ENCODE data around the gene PLB1. TPM values are rescaled to one million over a fixed set of nuclear protein-coding genes. Genes with fewer than 3 reads are reported as not detected.

The PLB1 gene
- total RNA-seq, 1 experiment from 2014 or later: 0.91 TPM

DNA sequence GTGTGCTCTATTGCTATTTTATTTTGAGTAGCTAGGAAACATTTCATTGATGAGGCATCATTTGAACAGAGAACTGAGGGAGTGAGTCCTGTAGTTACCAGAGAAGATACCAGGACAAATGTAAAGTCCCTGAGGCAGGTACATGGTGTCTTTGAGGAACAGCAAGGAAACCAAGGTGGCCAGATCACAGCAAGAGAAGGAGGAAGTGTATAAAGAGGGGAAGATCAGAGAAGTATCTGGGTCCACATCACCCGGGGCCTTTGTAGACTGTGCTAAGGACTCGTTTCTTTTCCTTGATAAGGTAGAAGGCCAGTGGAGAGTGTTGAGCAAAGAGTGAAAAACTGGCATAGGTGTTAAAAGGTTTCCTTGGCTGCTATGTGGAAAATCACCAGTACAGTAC lies 34.8 kb upstream of the PLB1 start:
- intact Hi-C loops (cut with micrococcal nuclease): no loop called here
- H3K9me3 Mint-ChIP-seq (ENCODE audit: unreplicated experiment): peaks cover 13% of the 10 kb centered on the region
- CTCF ChIA-PET: no interaction called here
- POLR2A ChIA-PET: no interaction called here
- TF ChIP-seq, protein P1, sequence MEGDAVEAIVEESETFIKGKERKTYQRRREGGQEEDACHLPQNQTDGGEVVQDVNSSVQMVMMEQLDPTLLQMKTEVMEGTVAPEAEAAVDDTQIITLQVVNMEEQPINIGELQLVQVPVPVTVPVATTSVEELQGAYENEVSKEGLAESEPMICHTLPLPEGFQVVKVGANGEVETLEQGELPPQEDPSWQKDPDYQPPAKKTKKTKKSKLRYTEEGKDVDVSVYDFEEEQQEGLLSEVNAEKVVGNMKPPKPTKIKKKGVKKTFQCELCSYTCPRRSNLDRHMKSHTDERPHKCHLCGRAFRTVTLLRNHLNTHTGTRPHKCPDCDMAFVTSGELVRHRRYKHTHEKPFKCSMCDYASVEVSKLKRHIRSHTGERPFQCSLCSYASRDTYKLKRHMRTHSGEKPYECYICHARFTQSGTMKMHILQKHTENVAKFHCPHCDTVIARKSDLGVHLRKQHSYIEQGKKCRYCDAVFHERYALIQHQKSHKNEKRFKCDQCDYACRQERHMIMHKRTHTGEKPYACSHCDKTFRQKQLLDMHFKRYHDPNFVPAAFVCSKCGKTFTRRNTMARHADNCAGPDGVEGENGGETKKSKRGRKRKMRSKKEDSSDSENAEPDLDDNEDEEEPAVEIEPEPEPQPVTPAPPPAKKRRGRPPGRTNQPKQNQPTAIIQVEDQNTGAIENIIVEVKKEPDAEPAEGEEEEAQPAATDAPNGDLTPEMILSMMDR (IDR thresholded peaks at IDR 0.05; ENCODE audit: unreplicated experiment): no peak
- H3K36me3 Mint-ChIP-seq (ENCODE audit: insufficient read depth, unreplicated experiment): no peaks in the 10 kb centered on the region
- no TSS peak for BruUV-seq (replicated peaks)
- no peak overlapping the region for H3K4me3 Mint-ChIP-seq (ENCODE audit: unreplicated experiment)
- H3K27ac Mint-ChIP-seq (ENCODE audit: low read depth, unreplicated experiment): no peak overlapping the region
- H3K4me1 Mint-ChIP-seq (ENCODE audit: insufficient read depth, unreplicated experiment): no peaks in the 10 kb centered on the region
- DNase-seq (ENCODE audit: unreplicated experiment): no peak
- H3K27me3 Mint-ChIP-seq (ENCODE audit: insufficient read depth, unreplicated experiment): no peaks in the 10 kb centered on the region

DNA sequence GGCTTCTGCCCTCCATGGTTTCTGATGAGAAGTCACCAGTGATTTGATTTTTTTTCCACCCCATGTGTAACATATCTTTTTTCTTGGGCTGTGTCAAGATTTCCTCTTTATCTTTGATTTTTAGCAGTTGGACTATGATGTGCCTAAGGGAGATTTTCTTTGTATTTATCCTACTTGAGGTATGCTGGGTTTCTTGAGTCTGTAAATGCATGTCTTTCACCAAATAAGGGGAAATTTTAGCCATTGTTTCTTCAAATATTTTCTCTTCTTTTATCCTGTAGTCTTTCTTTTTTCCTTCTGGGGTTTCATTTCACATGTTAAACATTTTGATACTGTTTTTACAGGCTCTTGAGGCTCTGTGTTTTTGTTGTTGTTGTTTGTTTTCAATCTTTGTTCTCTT lies 33.7 kb upstream of the PLB1 start:
- intact Hi-C loops (cut with micrococcal nuclease): no loop called here
- peaks cover 13% of the 10 kb centered on the region for H3K9me3 Mint-ChIP-seq (ENCODE audit: unreplicated experiment)
- DNase-seq (ENCODE audit: unreplicated experiment): no peak
- H3K36me3 Mint-ChIP-seq (ENCODE audit: insufficient read depth, unreplicated experiment): no peaks in the 10 kb centered on the region
- H3K4me3 Mint-ChIP-seq (ENCODE audit: unreplicated experiment): no peak overlapping the region
- H3K4me1 Mint-ChIP-seq (ENCODE audit: insufficient read depth, unreplicated experiment): no peaks in the 10 kb centered on the region
- TF ChIP-seq, protein P1 (IDR thresholded peaks at IDR 0.05; ENCODE audit: unreplicated experiment): no peak
- H3K27me3 Mint-ChIP-seq (ENCODE audit: insufficient read depth, unreplicated experiment): no peaks in the 10 kb centered on the region
- POLR2A ChIA-PET: interaction anchor here (0.6 to 1.2 kb wide), 2 partner anchors 12 to 290 kb away, joined by 3 read pairs; partner anchors contain the start of gene PPP1CB
- CTCF ChIA-PET: no interaction called here
- H3K27ac Mint-ChIP-seq (ENCODE audit: low read depth, unreplicated experiment): no peak overlapping the region
- BruUV-seq (replicated peaks): no TSS peak

DNA sequence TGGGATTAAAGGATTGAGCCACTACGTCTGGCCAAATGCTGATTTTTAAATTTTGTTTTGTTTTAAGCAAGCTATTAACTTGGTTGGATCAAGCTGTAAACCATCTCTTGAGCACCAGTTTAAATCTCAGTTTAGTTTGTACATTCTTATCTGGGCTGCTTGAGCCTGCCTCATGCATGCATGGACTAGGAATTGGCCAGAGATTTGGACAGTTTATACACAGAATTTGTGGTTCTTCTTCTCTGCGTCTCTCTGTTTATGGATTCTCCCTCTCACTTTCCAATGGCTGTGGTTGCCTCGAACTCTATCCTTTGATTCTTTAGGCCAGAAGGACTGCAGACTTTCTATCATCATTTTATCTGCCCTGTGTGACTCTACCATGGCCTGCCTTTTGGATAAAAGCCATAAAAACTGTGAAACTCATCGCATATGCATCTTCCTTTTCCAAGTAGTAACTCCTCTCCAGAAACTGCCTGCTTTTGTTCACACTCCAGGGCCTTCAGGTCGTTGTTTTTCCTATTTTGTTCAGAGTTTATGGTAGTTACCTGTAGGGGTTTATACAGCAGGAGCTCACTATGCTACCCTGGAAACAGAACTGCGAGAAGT lies 32.5 kb upstream of the PLB1 start:
- H3K4me3 Mint-ChIP-seq (ENCODE audit: unreplicated experiment): no peak overlapping the region
- DNase-seq (ENCODE audit: unreplicated experiment): no peak
- H3K27ac Mint-ChIP-seq (ENCODE audit: low read depth, unreplicated experiment): no peak overlapping the region
- POLR2A ChIA-PET: interaction anchor here (1.2 kb wide), 1 partner anchor 288 kb away, joined by 3 read pairs; the partner anchor contains the start of gene PPP1CB
- intact Hi-C loops (cut with micrococcal nuclease): no loop called here
- no peaks in the 10 kb centered on the region for H3K36me3 Mint-ChIP-seq (ENCODE audit: insufficient read depth, unreplicated experiment)
- no peaks in the 10 kb centered on the region for H3K4me1 Mint-ChIP-seq (ENCODE audit: insufficient read depth, unreplicated experiment)
- no TSS peak for BruUV-seq (replicated peaks)
- TF ChIP-seq, protein P1 (IDR thresholded peaks at IDR 0.05; ENCODE audit: unreplicated experiment): no peak
- CTCF ChIA-PET: interaction anchor here (0.7 to 1.2 kb wide), 2 partner anchors 10 to 29 kb away, joined by 3 to 5 read pairs; no protein-coding TSS in a partner anchor
- peaks cover 13% of the 10 kb centered on the region for H3K9me3 Mint-ChIP-seq (ENCODE audit: unreplicated experiment)
- no peaks in the 10 kb centered on the region for H3K27me3 Mint-ChIP-seq (ENCODE audit: insufficient read depth, unreplicated experiment)

DNA sequence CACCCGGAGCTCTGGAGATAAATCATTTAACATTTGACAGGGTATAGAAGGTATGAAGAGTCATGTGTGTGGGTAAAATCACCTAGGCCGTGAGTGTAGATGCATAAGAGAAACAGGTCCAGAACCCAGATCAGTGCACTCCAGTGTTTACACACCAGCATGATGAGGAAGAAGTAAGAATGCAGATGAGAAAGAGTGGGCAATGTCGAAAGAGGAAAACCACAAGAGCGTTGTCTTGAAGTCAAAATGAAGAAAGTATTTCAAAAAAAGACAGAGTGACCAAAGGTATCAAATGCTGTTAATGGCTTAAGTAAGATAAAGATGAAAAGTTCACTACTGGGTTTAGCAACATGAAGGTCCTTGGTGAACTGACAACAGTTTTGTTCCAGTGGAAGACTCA lies 32.0 kb upstream of the PLB1 start:
- no peak overlapping the region for H3K27ac Mint-ChIP-seq (ENCODE audit: low read depth, unreplicated experiment)
- BruUV-seq (replicated peaks): no TSS peak
- no peaks in the 10 kb centered on the region for H3K27me3 Mint-ChIP-seq (ENCODE audit: insufficient read depth, unreplicated experiment)
- ChIA-PET POLR2A (interaction anchor here (0.6 kb wide), 1 partner anchor 815 kb away, joined by 3 read pairs; no protein-coding TSS in a partner anchor), CTCF (interaction anchor here (0.6 to 1.2 kb wide), 3 partner anchors 11 to 1380 kb away, joined by 3 to 5 read pairs (median 3); no protein-coding TSS in a partner anchor)
- H3K4me1 Mint-ChIP-seq (ENCODE audit: insufficient read depth, unreplicated experiment): no peaks in the 10 kb centered on the region
- no peaks in the 10 kb centered on the region for H3K36me3 Mint-ChIP-seq (ENCODE audit: insufficient read depth, unreplicated experiment)
- no peak overlapping the region for H3K4me3 Mint-ChIP-seq (ENCODE audit: unreplicated experiment)
- no peak for DNase-seq (ENCODE audit: unreplicated experiment)
- peaks cover 13% of the 10 kb centered on the region for H3K9me3 Mint-ChIP-seq (ENCODE audit: unreplicated experiment)
- intact Hi-C loops (cut with micrococcal nuclease): no loop called here
- TF ChIP-seq, protein P1 (IDR thresholded peaks at IDR 0.05; ENCODE audit: unreplicated experiment): no peak
